Astrocyte (in vitro differentiated cells and primary cell): ENCODE data around the gene CREM.

ENCODE experiments used
- EZH2 ChIP-seq: IDR thresholded peaks from 2 replicates; pipeline ENCODE4 v1.6.1; 2012; ENCODE audit warnings: mild to moderate bottlenecking, low read length, inconsistent platforms; ENCODE audit not compliant: insufficient read depth
- TF ChIP-seq, protein P1 (sequence below): IDR thresholded peaks from 2 replicates; pipeline ENCODE4 v1.5.1; 2011; ENCODE audit warnings: low read depth, mild to moderate bottlenecking, inconsistent platforms, low read length, moderate library complexity; ENCODE audit not compliant: insufficient read depth

DNA sequence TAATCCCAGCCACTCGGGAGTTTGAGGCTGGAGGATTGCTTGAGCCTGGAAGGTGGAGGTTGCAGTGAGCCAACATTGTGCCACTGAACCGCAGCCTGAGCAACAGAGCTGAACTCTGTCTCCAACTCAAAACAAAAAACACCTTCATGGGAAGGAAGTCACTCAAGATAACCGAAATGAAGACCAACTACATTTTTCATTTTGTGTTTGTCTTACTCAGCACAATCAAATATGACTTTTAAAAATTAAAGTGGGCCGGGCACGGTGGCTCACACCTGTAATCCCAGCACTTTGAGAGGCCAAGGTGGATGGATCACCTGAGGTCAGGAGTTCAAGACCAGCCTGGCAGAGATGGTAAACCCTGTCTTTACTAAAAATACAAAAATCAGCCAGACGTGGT lies 40.0 kb downstream of the CREM start:
- TF ChIP-seq, protein P1, sequence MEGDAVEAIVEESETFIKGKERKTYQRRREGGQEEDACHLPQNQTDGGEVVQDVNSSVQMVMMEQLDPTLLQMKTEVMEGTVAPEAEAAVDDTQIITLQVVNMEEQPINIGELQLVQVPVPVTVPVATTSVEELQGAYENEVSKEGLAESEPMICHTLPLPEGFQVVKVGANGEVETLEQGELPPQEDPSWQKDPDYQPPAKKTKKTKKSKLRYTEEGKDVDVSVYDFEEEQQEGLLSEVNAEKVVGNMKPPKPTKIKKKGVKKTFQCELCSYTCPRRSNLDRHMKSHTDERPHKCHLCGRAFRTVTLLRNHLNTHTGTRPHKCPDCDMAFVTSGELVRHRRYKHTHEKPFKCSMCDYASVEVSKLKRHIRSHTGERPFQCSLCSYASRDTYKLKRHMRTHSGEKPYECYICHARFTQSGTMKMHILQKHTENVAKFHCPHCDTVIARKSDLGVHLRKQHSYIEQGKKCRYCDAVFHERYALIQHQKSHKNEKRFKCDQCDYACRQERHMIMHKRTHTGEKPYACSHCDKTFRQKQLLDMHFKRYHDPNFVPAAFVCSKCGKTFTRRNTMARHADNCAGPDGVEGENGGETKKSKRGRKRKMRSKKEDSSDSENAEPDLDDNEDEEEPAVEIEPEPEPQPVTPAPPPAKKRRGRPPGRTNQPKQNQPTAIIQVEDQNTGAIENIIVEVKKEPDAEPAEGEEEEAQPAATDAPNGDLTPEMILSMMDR = no peak
- TF ChIP-seq EZH2 = no peak
